Stimulated activated naive CD4-positive, alpha-beta T cell (primary cell): ENCODE data around the gene NXPH4.
A peak's percentile ranks its signal among the peaks of the same experiment; 100 is the strongest.

Experiments
- DNase-seq, 6 experiments: peaks; one replicate each; lab custom pipeline; 2025; lab: John Stamatoyannopoulos, UW

Gene NXPH4

GRCh38 chr12:57242691-57243454, 26.3 kb downstream of the NXPH4 start:
- peak; percentile 28 to 68 (median 51) for DNase-seq

- peak; percentile 54 to 84 (median 73) for DNase-seq
Measured at GRCh38 chr12:57243521-57244311, 27.1 kb downstream of the NXPH4 start.

GRCh38 chr12:57244312-57244696, 27.7 kb downstream of the NXPH4 start:
- DNase-seq: no peak

DNA sequence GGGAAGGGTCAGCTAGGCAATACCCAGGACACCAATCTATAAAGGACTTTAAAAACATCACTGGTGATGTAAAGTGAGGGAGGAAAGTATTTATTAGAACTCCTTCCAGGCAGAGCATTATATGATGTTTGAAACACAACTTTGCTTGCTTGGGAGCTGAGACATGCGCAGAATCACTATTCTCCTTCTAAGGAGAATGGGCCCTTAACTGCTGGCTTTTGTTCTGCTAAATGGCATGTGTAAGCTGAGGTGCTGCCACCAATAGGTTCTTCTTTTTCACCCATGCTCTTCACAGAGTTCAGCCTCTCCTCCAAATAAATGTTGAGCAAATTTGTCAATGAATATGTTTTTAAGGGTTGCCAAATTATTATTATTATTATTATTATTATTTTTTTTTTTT, 30.4 kb downstream of the NXPH4 start:
- DNase-seq: no peak

DNA sequence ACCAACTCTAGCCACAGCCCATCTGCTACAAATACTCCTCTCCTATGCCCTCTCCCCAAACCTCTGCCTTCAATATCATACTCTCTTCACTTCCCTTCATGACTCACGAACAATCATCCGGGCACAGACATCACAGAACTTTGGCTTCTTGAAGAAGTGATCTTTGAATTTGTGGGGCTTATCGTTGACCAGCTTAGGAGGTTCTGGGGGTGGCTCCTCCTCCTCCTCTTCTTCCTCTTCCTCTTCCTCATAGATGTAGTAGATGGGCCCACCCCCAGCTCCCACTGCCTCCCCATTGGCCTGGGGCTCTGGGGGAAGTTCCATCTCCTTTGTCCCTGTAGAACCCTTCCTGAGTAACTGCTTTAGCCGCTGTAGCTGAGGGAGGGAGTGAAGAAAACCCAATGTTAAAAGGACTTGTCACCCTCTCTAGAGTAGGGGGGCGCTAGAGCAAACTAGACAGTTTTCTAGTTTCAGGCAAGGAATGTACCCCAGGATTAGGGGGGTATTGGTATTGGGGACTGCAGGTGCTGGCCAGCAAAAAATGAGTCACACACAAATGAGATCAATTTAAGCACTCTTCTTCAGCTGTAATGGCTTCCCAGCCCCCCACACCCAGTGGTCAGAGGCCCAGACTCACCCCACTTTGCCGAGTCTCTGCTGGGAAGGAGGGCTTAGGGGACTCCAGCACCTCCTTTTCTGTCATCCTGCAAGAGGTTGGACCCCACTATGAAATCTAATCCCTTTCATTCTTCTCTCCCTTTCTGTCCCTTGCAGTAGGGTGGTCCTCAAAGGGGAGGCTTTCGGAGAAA, 32.5 kb downstream of the NXPH4 start:
- no peak for DNase-seq

GRCh38 chr12:57250541-57250940, 33.9 kb downstream of the NXPH4 start:
- DNase-seq: no peak

GRCh38 chr12:57250956-57251355, 34.4 kb downstream of the NXPH4 start, which contains the start of gene STAC3:
TSS of gene STAC3 (minus strand) at chr12:57251187. CDS start at chr12:57249636, 1,551 bp downstream.
- no peak for DNase-seq

- no peak for DNase-seq
Measured at GRCh38 chr12:57254506-57255280, 38.1 kb downstream of the NXPH4 start.

DNA sequence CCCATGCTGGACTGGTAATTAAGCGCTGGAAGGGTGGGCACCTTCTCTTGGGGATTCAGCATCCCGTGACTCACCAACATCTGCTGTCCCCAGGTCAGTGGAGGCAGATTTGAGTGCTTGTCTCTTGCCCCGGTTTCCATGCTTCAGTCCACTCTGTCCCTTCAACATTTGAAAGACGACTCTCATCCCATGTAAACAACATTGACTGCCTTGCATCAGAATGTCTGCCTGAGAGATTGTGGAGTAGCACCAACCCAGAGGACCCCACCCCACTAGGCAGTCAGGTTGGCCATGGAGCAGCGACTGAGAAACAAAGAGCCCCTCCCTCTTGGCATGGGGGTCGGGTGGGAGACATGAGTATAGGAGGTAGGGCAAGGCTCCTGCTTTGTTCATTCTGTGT, 39.3 kb downstream of the NXPH4 start:
- no peak for DNase-seq

GRCh38 chr12:57258977-57259970, 42.7 kb downstream of the NXPH4 start:
- DNase-seq: no peak

- DNase-seq: no peak
Measured at GRCh38 chr12:57260366-57260765, 43.8 kb downstream of the NXPH4 start.

DNA sequence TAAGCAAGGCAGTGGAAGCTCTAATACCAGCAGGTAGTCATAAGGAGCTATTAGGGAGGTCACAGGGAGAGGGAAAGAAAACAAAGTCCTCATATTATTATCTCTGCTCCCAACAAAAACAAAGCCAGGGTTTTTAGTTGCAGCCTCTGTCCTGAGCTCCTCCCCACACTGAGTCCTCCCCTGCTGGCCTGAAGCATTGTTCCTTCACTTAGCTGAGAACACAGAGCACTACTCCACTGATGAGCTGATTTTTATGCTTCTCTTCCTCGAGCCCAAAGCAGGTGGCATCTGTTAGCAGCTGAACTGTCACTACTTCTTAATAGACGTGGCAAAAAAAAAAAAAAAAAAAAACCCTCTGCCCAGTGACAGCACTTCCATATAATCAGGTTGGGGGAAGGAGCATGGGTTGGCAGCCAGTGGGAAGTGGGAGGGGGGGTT, 44.9 kb downstream of the NXPH4 start:
- DNase-seq: no peak

DNA sequence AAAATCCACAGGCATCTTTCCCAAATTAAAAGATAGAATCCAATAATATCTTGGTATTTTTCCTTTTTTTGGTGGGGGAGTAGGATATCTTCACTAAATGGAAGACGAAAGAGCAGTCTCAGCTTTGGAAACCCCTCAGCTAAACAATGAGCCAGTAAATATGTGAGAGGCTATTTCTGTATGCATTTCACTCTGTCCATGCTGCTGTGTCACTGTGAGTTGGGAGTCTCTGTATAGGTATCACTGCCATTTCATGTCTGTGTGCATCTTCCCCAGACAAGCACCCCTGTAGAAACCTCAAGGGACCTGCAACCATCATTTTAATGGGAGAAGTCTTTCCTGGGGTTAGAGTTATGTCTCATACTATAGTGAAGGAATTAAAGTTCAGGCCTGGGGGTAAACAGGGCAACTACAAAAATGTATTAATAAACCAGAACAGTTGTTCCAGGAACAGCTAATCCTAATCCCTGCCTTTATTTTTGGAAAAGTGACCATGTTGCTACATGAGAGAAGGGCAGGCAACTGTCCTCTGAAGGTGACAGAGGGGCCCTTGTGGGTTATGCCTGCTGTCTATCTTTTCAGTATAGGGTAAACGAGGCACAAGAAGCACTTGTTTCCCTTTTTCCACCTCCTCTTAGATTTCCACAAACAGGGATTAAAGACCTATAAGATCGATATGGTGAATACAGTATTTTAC, 45.7 kb downstream of the NXPH4 start:
- DNase-seq: no peak

DNA sequence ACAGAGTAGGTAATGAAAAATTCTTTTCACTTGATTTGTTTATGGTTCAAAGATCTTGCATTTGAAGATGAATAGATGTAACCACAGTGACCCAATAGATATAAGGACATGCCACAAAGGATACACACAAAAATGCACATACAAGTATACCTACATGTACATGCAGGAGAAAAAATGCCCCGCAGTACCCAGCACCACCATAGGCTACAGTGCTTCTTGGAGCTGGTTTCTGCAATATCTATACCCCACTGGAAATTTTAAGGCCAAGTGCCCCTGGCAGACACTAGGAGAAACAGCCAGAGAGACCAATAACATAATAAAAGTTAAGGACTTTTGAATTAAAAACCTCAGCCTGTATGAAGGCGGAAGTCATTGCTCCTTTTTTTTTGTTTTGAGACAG, 46.5 kb downstream of the NXPH4 start:
- DNase-seq: no peak

DNA sequence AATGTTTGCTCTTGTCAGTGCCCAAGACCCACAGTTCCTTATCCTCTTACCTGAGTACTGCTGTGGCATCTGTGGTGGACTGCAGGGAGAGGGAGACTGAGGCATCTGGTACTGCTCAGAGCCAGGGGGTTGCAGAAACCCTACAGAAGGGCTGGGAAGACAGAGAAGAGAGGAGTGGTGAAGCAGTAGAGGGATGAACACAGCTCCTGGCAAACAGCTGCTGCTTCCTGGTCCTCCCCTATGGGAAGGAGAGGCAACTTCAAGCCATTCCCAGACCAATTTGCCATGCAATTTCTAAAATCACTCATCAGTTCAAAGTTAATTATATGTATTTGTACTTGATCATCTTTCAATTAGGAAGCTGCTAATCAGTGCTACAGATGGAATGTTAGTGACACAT, 50.1 kb downstream of the NXPH4 start:
- DNase-seq: no peak

DNA sequence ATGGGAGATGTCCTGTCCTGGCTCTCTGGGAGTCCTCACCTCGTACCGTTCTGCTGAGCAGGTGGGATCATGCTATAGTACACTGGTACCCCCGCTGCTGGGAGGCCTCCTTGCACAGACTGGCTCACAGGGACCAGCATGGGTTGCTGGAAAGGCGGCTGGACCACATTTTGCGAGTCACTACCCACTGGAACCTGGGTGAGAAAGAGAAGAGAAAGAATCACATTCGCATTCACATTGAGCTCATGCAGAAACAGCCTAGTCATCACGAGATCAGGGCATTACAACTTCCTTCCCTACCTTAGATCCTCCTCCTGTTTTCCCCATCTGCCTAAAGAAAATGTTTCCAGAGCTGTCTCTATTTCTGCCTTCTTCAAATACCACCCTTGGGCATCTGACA, 51.7 kb downstream of the NXPH4 start:
- DNase-seq: no peak

GRCh38 chr12:57270966-57271470, 54.4 kb downstream of the NXPH4 start:
- DNase-seq: no peak

DNA sequence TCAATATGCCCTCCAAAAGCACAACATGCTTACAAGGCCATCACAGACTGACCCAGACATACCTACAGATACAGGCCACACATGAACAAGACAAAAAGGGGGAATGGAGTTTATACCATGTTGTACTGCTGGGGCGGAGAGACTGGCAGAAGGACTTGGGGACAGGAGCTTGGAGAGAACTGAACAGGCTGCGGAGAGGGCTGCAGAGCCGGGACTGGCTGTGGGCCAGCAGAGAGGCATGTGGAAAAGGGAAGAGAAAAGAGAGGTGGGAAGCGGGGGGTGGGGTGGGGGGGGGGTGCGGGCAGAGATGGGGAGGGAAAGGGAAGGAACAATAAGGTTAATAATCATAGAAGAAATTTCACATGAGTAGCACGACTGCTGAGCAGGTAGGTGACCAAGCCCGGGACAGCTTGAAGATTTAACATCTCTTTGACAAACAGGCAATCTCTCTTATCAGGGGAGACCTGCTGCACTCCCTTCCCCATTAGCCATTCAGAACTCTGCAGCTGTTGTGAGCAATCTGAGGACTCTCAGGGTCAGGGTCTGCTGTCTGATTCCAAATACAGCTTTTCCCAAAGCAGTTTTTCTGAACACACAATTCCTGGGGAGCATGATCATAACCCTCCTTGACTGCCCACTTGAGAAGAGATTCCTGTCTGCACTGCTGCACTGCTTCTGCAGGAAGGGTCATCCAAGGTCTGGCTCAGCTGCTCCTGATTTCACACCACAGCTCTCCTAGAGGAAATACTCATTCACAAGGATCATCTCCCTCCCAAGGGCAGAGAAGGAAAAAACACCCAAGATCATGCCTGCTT, 56.0 kb downstream of the NXPH4 start:
- DNase-seq: no peak

- DNase-seq: no peak
Measured at GRCh38 chr12:57273516-57273915, 56.9 kb downstream of the NXPH4 start.
